ENCODE results near the gene KLHDC3.

Gene KLHDC3

DNA sequence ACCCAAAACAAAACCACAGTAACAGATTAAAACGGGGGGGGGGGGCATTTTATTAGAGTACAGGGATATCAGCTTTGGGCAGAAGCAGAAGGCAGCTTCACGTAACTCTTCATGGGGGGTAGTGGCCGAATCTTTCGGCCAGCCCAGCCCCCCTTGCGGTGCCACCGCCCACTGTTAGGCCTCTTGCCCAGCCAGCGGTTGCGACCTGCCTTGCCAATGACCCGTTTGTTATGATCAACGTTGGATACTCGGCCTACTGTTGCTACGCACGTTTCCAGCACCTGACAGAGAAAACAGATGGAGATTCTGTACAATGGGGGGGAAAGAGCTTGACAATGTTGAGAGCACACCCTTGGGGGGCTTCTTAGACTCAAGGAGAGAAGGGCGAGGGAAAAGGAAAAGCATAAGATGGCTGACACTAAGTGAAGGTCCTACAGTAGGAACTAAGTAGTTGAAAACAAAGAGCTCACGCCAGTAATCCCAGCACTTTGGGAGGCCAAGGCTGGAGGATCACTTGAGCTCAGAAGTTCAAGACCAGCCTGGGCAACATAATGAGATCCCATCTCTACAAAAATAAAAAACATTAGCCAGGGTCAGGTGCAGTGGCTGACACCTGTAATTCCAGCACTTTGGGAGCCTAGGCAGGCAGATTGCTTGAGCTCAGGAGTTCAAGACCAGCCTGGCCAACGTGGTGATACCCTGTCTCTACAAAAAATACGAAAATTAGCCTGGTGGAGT lies 40.3 kb downstream of the KLHDC3 start:
- no peak for DNase-seq (ENCODE audit: low read depth, low spot score)

GRCh38 chr6:43055966-43056365 lies 41.9 kb downstream of the KLHDC3 start:
- no peak for DNase-seq (ENCODE audit: low read depth, low spot score)

- no peak for DNase-seq (ENCODE audit: low read depth, low spot score)
Measured at GRCh38 chr6:43058531-43058930, 44.5 kb downstream of the KLHDC3 start.

- peak; percentile 94 for DNase-seq (ENCODE audit: low read depth, low spot score)
Measured at GRCh38 chr6:43059168-43060033, 45.4 kb downstream of the KLHDC3 start, which contains the start of the genes KLC4 and MRPL2. Gene KLC4, plus strand, starts transcription at chr6:43059631. Its CDS starts 1,705 bp downstream, at chr6:43061336. Gene MRPL2, minus strand, starts transcription at chr6:43059434. Its CDS starts 53 bp downstream, at chr6:43059381.

DNA sequence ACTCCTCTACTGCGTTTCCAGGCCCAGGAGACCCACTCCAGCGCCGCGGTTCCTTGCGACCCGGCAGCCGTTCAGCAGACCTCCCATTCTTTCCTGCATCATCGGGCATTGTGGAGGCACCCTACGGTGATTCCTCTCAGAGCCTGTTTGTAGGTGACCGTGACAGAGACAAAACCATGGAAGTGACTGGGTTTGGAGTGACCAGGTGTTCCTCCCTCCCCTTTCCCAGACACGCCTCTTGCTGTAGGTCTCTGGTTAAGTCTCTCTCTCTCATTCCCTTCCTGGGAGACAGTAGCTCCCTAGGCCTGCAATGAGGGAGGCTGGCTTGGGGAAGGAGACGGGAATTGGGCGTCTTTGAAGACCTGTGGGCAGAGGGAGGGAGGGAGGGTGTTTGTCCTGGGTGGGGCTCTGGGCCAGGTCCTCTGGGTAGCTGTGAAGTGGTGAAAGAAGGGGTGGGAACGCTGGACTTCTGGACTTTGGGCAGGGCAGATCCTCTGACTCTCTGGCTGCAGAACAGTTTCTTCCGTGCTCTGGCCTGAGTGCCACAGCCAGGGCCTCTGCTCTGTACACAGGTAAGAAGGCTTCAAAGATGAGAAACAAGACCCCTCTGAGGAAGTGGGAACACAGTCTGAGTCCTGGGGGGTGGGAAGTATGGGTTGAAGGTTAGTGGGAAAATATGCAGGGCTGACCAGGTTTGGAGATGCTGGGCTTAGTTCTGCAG lies 46.1 kb downstream of the KLHDC3 start:
- DNase-seq (ENCODE audit: low read depth, low spot score) = no peak

GRCh38 chr6:43060755-43061633 lies 46.9 kb downstream of the KLHDC3 start:
- DNase-seq (ENCODE audit: low read depth, low spot score) = no peak

- no peak for DNase-seq (ENCODE audit: low read depth, low spot score)
Measured at GRCh38 chr6:43061861-43062260, 47.8 kb downstream of the KLHDC3 start.

DNA sequence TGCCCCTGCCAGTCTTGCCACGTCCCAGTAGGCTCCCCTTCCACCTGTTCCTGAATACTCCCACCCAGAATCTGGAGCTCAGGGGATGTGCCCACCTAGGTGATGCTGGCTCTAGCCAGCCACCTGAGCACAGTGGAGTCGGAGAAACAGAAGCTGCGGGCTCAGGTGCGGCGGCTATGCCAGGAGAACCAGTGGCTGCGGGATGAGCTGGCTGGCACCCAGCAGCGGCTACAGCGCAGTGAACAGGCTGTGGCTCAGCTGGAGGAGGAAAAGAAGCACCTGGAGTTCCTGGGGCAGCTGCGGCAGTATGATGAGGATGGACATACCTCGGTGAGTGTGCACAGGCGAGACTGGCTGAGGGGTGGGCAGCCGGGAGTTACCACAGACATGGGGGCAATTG lies 48.8 kb downstream of the KLHDC3 start:
- no peak for DNase-seq (ENCODE audit: low read depth, low spot score)

GRCh38 chr6:43070028-43070632 lies 56.1 kb downstream of the KLHDC3 start:
- no peak for DNase-seq (ENCODE audit: low read depth, low spot score)

Measured in iPS DF 19.7 (cell line).